GM21381 (cell line): ENCODE measurements around the gene TTC23L.

Experiments used
- ATAC-seq: cut with Tn5 transposase; IDR thresholded peaks from one replicate; pipeline ENCODE4 v1.9.1; 2021; ENCODE audit warnings: mild to moderate bottlenecking, moderate library complexity; ENCODE audit not compliant: unreplicated experiment

TTC23L gene

DNA sequence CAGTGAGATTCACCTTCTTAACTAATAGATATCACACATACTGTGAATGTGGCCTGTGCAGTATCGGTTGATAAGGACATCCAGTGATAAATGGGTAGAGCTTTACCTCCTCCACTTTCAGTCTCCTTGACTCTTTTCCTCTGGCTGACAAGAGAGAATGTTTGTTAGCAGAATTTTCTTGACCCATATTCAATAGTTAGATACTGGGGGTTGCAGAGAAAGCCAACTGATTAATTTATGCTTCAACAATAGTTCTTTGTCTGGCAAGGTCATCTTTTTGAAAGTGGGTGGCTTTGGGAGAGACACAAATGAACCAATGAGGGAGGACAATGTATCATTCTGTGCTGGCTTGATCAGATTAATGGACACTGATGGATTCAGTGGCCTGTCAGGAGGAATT is 30.3 kb downstream of the TTC23L start:
- no peak for ATAC-seq

DNA sequence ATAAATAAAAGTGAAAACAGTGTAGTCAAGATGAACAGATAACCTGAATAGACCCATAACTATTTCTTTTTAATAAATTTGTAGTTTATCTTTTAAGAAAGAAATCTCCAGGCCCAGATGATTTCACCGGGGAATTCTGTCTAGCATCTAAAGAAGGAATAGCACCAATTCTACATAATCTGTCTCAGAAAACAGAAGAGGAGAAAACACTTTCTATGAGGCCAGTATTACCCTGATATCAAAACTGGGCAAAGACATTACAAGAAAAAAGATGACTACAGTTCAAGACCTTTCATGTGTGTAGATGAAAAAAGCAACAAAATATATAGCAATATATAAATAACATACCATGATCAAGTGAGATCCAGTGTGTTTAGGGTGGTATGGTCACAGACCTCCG is 31.4 kb downstream of the TTC23L start:
- no peak for ATAC-seq

DNA sequence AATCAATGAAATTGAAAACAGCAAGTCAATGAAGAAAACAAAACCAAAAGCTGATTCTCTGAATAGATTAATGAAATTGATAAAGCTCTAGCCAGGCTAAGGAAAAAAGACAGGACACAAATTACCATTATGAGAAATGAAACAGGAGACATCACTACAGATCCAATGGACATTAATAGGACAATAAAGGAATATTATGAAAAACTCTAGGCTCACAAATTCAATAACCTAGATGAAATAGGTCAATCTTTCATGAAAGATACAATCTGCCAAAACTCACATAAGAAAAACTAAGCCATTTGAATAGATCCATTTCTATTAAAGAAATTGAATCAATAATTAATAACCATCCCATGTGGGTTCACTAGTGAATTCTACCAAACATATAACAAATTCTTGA is 37.3 kb downstream of the TTC23L start:
- ATAC-seq, result no peak

DNA sequence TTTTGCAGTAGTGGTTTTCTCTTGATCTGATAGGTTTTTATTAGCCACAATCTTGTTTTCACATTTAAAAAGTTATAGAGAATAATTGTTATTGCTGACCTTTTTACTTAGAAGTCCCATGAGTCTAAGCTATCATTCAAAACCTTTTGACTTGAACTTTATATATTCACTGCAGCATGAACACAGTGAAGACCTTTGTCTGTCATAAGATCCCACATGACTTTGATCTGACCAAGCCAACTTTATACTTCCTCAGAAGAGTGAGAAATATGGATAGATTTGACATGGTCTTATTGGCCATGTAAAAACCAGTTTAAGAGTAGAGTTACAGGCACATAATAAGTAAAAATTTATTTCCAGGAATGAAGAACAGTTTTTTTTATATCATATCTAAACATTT is 42.3 kb downstream of the TTC23L start:
- no peak for ATAC-seq

DNA sequence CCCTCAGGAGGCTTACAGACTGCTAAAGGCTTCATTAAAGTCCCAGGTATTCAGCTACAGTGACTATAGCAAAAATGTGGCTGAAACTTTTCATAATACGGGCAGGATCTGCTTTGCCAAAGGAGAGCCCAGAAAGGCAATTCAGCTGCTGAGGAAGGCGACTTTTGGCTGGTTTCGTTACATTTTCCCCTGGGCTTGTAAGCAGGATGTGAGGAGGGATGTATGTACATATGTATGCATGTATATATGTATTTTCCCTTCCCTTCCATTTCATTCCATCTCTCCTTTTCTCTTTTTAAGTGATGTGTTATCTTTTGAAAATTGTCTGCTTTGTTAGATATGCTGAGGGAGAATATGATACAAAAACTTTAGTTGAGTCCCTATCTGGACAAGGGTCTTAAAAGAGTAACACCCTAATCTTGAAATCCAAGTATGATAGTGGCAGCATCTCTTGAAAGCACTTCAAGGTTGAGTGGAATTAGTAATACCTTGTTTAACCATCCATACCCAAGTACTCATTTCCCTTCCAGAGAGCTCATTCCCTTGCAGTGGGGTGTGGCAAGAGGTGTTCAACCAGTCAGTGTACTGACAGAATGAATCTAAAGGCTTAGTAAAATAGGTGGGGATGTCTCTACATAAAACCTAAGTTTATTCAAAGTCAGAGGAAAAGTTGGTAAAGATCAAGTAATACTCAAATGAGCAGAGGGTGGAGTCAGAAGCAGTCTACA is 47.6 kb downstream of the TTC23L start:
- ATAC-seq, result no peak

DNA sequence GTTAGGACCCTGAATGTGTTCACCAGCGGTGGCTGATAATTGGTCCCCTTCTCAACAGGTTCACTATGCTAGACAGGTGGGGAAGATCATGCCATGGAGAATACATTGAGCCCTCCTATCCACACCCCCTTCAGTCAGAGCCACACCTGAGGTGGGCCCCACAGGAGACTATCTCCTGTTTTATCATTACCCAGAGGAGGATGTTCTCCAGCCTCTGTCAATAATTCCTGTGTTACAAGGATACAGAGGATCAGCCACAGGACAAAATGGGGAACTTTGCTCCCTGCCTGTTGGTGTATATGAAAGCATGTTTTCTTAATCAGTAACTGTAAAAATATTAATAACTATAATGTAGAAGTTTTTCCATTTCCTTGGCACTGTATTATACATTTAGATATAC is 50.4 kb downstream of the TTC23L start:
- no peak for ATAC-seq

DNA sequence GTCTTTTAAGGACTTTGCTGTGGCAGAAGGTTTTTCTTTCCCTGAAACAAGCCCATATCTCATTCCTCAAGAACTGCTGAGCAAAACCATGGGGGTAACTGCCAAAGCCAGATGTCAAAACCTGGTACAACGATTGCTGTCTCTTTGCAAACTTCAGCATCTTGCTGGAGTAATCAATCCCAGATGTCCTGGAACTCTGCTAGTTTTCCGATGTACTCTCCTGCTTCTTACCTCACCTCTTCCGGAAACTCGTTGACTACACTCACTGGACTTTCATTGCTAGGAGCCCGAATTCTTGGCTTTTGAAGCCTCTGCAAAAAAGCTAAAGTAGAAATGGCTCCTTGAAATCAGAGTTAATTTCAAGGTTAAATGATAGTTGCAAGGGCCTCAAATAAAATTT is 53.0 kb downstream of the TTC23L start:
- ATAC-seq, result no peak

DNA sequence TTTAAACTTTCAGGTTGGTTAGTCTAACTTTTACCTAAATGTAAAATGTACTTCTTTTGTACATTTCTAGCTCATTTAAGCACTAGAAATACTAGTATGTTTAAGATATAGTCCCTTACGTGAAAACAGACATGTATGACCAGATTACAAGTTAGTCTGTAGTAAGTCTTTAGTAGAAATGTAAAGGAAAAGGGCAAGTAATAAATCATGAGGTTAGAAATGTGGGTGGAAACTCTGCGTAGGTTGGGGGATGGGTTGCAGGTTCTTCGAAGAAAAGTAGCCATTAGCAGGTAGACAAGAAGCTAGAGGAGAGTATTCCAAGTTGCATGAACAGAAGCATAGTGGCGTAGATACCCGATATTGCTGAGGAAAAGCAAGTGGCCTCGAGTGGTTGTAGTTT is 53.5 kb downstream of the TTC23L start:
- no peak for ATAC-seq

DNA sequence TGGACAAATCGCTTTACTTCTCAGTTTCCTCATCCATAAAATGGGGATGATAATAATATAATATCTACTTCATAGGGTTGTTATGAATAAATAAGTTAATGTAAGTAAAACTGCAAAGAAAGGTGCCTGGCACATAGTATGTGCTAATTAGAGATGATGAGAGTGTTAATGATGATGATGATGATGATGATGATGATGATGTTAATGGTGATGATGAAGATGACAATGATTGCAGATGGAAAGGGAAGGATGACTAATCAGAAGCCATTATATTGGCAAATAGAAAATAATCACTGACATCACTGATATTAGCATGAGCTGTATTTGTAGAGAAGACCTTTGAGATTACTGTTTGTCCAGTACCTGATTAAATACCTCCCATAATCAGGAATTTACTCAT is 55.8 kb downstream of the TTC23L start:
- no peak for ATAC-seq

DNA sequence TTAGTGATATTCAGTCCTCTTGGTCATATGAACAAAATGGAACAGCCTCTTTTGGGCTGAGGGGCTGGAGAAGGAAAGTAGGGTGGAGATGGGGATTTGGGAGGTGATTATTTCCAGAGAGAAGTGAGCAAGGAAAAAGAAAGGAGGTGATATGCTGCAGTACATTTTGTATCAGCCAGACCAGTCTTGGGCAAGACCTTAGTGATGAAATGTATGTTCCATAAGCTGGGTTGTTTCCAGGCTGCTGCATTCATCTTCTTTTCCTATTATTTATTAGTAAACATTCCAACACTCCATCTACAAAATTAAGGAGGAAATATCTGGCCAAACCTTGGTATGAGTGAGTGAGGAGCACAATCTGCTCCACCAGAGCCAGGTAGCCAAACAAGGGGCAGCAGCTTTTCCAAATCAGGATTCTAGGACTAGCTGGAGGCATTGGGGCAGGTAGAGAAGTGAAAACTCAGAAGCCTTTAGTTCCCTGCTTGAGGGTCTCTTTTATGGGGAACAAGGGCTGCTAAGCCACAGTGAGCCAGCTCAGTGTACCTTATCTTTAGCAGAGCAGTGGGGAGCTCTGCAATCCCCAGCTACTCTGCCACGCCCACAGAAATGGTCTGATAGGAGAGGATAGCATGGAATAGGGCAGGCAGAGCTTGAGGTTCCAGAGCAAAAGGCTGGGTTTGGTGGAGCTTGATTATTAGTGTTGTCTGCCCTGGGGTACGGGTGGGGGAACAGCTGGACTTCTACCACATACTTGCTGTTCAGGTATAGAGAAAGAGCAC is 56.9 kb downstream of the TTC23L start:
- no peak for ATAC-seq

DNA sequence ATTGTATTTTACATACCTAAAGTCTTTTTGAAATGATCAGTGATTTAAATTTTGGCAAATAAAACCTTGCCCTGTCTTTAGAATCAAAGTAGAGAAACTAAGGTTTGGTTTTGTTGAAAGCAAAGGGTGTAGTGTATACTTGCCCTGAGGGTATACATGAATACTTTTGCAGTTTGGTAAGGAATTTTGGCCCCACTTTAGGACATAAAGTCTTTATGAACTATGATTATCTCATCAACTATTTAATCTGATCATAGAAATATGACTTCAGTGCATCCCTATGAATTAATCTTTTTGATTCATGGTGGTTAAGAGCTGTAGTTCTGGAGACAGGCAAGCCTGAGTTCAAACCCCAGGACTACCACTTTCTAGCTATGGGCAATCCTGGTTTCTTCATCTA is 58.7 kb downstream of the TTC23L start:
- ATAC-seq, result no peak

DNA sequence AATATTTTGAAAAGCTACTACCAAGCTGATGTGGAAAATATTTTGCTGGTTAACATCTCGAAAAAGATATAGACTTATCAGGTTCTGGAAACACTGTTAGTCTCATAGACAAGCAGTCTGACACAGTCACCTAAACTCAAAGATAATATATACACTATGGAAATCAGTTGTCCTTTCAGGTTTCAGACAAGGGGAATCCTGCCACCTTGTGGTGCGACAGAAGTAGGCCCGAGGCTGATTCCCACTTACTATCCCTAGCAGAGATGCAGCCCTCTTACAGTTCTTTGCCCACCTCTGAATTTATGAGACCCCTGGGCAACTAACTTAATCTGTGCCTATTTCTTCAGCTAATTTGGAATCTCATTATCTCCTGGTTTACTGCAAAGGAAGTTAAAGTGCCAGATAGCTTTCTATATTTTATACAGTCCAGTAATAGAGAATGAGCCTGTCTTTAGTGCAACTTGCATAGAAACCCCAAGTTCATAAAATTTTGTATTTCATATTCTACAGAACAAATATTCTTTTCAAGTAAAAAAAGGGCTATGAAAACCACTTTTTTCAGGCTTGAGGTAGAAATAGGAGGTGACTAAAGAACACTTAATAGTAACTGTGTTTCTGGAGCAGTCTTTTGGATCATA is 59.4 kb downstream of the TTC23L start:
- peak; percentile 90 for ATAC-seq

DNA sequence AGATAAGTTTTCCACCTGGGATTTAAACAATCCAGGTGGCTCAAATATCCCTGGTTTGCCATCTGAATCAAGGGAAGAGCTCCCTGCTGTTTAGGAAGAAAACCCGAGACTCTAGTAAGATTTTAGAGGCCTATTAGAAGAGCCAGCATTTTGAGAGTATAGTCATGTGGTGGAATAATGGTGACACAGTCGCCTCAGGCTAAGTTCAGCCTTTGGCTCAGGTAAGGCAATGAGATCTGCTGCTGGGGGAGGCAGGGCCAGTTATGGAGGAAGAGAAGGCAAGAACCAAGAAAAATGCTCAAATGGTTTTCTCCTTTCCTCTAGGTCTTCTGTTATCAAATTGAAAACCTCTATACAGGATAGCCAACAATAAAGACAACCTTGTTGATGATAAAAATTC is 60.1 kb downstream of the TTC23L start:
- no peak for ATAC-seq

DNA sequence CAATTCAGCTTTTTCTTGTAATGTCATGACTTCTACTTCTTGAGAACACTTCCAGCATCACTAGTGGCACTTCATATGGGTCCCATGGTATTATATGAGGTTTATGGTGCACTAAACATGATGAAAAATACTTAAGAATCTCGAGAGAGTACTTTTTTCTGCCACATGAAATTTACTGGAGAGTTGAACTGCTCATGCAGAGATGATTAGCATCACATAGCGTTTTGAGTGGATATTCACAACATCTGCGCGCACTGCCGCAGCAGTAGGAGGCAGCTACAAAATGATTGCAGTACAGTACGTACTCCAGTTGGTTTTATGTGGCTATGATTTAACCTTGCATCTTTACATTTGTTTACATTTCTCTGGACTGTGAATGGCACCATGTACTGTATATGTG is 61.7 kb downstream of the TTC23L start:
- no peak for ATAC-seq

DNA sequence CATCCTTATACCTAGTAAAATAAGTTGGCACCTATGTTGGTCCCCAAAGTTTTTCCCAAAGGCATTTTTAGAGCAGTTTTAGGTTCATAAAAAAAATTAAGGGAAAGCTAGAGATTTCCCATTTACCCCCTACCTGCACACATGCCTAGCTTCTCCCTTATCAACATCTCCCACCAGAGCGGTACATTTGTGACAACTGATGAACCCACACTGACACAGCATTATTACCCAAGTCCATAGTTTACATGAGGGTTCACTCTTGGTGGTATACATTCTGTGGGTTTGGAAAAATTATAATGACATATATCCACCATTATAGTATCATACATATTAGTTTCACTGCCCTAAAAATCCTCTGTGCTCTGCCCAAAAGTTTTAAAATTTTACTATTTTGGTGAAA is 64.3 kb downstream of the TTC23L start:
- ATAC-seq, result no peak

DNA sequence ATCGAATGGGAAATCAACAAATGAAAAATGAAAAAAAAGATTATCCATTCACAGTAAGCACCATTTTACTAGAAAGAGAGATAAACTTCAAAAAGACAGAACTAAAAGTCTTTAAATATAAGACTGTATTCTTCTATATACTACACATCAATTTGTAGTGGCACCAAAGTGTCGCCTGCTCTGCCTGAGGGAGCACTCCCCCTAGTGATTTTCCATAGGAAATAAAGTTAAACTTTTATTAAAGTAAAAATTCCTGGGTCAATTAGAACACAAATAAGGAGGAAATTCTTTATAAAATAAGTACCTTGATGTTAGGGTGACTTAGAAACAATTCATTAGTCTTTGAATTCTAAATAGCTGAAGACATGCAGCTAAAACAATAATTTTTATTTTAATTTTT is 66.6 kb downstream of the TTC23L start:
- ATAC-seq, result no peak

DNA sequence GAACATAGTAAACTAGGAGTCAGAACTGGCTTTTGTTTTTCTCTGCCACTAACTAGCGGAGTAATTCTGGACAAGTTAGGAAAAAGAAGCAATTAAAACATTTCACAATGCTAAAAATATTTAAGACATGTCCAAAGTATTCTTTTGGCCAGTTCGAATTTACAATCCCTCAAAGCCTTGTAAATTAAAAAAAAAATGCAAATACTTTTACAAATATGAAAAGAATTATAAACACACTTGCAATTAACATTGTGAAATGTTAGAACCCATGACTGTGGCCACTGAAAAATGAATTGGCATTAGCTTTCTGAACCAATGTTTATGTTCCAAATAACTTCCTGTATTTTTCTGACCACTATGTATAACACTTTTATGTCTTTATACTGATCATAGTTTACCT is 74.1 kb downstream of the TTC23L start:
- no peak for ATAC-seq

DNA sequence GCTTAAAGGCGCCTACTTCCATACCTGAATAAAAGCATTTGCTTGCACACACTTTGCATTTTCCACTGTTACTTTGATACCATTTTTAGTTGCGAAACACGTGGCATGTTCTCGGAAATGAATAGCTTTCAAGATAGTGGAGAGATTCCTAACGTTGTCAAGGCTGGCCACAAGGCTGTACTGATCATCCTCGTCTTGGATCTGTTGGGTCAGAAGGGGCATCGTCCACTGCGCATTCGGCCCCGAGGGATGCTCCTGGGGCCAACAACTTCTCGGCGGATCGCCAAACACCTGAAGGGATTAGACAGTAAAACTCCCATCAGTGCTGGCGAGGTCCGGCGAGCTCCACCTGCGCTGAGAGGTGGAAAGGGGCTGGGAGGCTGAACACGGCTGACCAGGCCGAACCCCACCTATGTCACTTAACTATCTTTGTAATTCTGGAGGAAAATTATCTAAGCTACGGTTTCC is 75.7 kb downstream of the TTC23L start:
- peak; percentile 14 for ATAC-seq

DNA sequence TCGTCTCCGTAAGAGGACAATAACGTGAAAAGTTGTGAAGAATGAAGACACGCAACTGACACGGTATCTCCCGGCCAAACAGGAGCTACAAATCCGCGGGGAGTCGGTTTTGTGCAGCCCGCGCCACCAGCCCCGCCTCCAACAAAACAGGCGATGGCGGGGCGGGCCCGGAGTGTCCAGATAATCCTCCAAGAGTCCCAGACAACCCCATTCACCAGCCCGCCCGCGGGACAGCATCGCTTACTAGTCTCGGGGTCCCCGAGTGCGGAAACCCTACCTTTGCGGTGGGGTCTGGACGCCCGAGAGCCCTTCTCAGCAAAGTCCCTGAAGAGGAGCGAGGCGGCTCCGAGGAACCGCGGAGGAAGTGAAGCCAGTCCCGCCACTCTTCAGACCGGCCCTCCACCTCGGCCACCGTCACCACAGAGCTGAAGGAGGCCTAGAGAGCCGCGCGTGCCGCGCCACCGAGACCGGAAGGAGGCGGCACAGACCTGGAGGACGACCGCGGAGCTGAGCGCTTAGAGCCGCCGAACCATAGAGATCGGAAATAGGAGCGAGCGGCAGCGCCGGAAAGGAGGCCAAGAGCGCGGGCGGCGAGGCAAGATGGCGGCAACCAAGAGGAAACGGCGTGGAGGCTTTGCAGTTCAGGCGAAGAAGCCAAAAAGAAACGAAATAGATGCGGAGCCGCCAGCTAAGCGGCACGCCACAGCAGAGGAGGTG is 76.3 kb downstream of the TTC23L start, which contains the start of the genes BRIX1 and RAD1:
TSS of gene BRIX1 (plus strand) at position 573 of the 717 bp plus-strand sequence. CDS start at position 601, 28 bp downstream.
TSS of gene RAD1 (minus strand) at position 366 of the 717 bp plus-strand sequence. CDS start 612 bp downstream, outside the sequence.
- peak; percentile 98 for ATAC-seq

DNA sequence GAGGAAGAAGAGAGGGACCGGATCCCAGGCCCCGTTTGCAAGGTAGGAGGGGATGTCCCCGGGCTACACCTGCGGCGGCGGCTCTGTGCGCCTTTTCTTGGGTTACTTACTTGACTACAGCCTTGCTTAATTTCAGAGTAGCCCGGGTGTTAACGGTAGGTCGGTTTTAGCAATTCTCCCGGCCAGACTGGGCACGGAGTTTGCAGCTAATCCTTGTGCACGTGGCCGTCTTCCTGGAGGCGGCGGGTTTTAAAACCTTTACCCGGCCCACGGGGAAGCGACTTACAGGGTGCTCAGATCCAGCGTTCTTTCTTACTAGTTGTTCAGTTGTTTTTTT is 76.9 kb downstream of the TTC23L start:
- peak; percentile 14 for ATAC-seq

DNA sequence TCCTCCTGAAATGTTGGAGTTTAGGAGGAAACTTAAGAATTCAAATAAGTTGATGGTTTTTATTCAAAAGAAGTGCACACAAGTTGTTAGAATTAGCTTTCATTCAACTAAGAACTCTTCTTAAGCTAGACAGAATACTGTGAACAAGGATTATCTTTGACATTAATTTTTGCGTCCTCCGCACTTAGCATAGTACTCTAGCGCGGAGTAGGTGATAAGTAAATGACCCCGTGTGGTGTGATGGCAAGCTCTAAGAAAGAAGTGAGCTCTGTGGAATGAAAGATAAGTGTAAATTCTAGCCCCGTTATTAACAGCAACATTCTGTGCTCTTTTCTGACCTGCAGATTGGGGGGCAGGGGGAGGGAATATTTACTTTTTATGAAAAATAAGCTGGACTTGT is 77.6 kb downstream of the TTC23L start:
- ATAC-seq, result no peak
